Measurements from ENCODE around the gene DLK2.

- TF ChIP-seq EZH2 (IDR thresholded peaks at IDR 0.05) (no peak), CTCF (IDR thresholded peaks at IDR 0.05) (no peak), EZH2phosphoT487 (IDR thresholded peaks at IDR 0.05) (no peak)
Measured at GRCh38 chr6:43490523-43490939, 35.2 kb upstream of the DLK2 start.
